ENCODE results near the gene KIRREL3. TPM values are rescaled to one million over a fixed set of nuclear protein-coding genes. Genes with fewer than 3 reads are reported as not detected.
"Not testable (repeated sequence)": the region's sequence is repeated elsewhere in the genome, so short reads cannot be mapped to it uniquely, and the experiment has no call there.

Gene KIRREL3
- total RNA-seq, 1 donor from 2014 or later, result 0.38 TPM

- Mint-ChIP-seq H3K36me3 (ENCODE audit: low read depth, unreplicated experiment) (no peaks in the 10 kb centered on the region), H3K27ac (ENCODE audit: unreplicated experiment) (no peak overlapping the region), H3K9me3 (ENCODE audit: unreplicated experiment) (no peaks in the 10 kb centered on the region), H3K4me1 (ENCODE audit: unreplicated experiment) (peaks cover 33% of the 10 kb centered on the region), H3K4me3 (ENCODE audit: unreplicated experiment) (no peak overlapping the region), H3K27me3 (ENCODE audit: unreplicated experiment) (peaks cover 13% of the 10 kb centered on the region)
- TF ChIP-seq CTCF (IDR thresholded peaks at IDR 0.05; ENCODE audit: unreplicated experiment), result no peak
- no peak for DNase-seq (ENCODE audit: low spot score)
These were observed 610.2 kb downstream of the KIRREL3 start for GRCh38 chr11:126390272-126390867.

GRCh38 chr11:126387857-126388256, 612.7 kb downstream of the KIRREL3 start:
- Mint-ChIP-seq H3K4me1 (ENCODE audit: unreplicated experiment) (peaks cover 33% of the 10 kb centered on the region), H3K27me3 (ENCODE audit: unreplicated experiment) (peaks cover 10% of the 10 kb centered on the region), H3K36me3 (ENCODE audit: low read depth, unreplicated experiment) (no peaks in the 10 kb centered on the region), H3K27ac (ENCODE audit: unreplicated experiment) (no peak overlapping the region), H3K4me3 (ENCODE audit: unreplicated experiment) (no peak overlapping the region), H3K9me3 (ENCODE audit: unreplicated experiment) (no peaks in the 10 kb centered on the region)
- TF ChIP-seq CTCF (IDR thresholded peaks at IDR 0.05; ENCODE audit: unreplicated experiment), result no peak
- DNase-seq (ENCODE audit: low spot score), result no peak

GRCh38 chr11:126386729-126387071, 613.9 kb downstream of the KIRREL3 start:
- not testable (repeated sequence) for H3K4me3 Mint-ChIP-seq (ENCODE audit: unreplicated experiment); H3K36me3 Mint-ChIP-seq (ENCODE audit: low read depth, unreplicated experiment); H3K27ac Mint-ChIP-seq (ENCODE audit: unreplicated experiment); H3K9me3 Mint-ChIP-seq (ENCODE audit: unreplicated experiment); H3K27me3 Mint-ChIP-seq (ENCODE audit: unreplicated experiment)
- peaks cover 22% of the 10 kb centered on the region for H3K4me1 Mint-ChIP-seq (ENCODE audit: unreplicated experiment)
- peak; percentile 22 for DNase-seq (ENCODE audit: low spot score)

- DNase-seq (ENCODE audit: low spot score), result no peak
- Mint-ChIP-seq H3K9me3 (ENCODE audit: unreplicated experiment) (no peaks in the 10 kb centered on the region), H3K4me3 (ENCODE audit: unreplicated experiment) (no peak overlapping the region), H3K27ac (ENCODE audit: unreplicated experiment) (no peak overlapping the region), H3K4me1 (ENCODE audit: unreplicated experiment) (peaks cover 17% of the 10 kb centered on the region), H3K36me3 (ENCODE audit: low read depth, unreplicated experiment) (no peaks in the 10 kb centered on the region), H3K27me3 (ENCODE audit: unreplicated experiment) (peaks cover 7% of the 10 kb centered on the region)
- TF ChIP-seq CTCF (IDR thresholded peaks at IDR 0.05; ENCODE audit: unreplicated experiment), result no peak
These were observed 614.4 kb downstream of the KIRREL3 start for GRCh38 chr11:126385991-126386728.

GRCh38 chr11:126384449-126385070, 616.0 kb downstream of the KIRREL3 start:
- H3K4me3 Mint-ChIP-seq (ENCODE audit: unreplicated experiment), result no peak overlapping the region
- H3K36me3 Mint-ChIP-seq (ENCODE audit: low read depth, unreplicated experiment), result no peaks in the 10 kb centered on the region
- peaks cover 14% of the 10 kb centered on the region for H3K4me1 Mint-ChIP-seq (ENCODE audit: unreplicated experiment)
- no peak overlapping the region for H3K27ac Mint-ChIP-seq (ENCODE audit: unreplicated experiment)
- TF ChIP-seq CTCF (IDR thresholded peaks at IDR 0.05; ENCODE audit: unreplicated experiment), result no peak
- H3K9me3 Mint-ChIP-seq (ENCODE audit: unreplicated experiment), result no peaks in the 10 kb centered on the region
- H3K27me3 Mint-ChIP-seq (ENCODE audit: unreplicated experiment), result peaks cover 10% of the 10 kb centered on the region
- DNase-seq (ENCODE audit: low spot score), result no peak
